ENCODE measurements around the gene FRA10AC1.

Gene FRA10AC1

DNA sequence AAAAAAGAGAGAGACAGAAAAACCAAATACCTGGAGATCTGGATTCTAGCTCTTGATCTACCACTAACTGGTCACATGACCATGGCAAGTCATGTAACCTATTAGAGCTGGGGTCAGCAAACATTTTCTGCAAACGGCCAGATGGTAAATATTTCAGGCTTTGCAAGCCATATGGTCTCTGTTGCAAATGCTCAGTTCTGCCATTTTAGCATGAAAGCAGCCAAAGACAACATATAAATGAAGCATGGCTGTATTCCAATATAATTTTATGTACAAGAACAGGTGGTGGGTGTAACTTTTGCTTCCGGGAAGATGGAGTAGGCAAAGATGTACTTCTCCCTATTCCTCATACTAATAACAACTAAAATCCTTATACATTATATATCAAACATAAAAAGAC is 6.7 kb downstream of the FRA10AC1 start:
- H3K4me3 ChIP-seq (ENCODE audit: control insufficient read depth, low read depth, low read length): no peak overlapping the region
- no peak for DNase-seq (ENCODE audit: low read depth)
- no peak for TF ChIP-seq CTCF (IDR thresholded peaks at IDR 0.05; ENCODE audit: control insufficient read depth, insufficient read depth, low read depth, low read length, missing control alignments)

GRCh38 chr10:93687737-93688136 is 14.7 kb downstream of the FRA10AC1 start:
- no peak overlapping the region for H3K4me3 ChIP-seq (ENCODE audit: control insufficient read depth, low read depth, low read length)
- no peak for DNase-seq (ENCODE audit: low read depth)
- TF ChIP-seq CTCF (IDR thresholded peaks at IDR 0.05; ENCODE audit: control insufficient read depth, insufficient read depth, low read depth, low read length, missing control alignments): no peak

GRCh38 chr10:93680412-93681047 is 21.9 kb downstream of the FRA10AC1 start:
- H3K4me3 ChIP-seq (ENCODE audit: control insufficient read depth, low read depth, low read length): no peak overlapping the region
- peak; percentile 34 for TF ChIP-seq CTCF (IDR thresholded peaks at IDR 0.05; ENCODE audit: control insufficient read depth, insufficient read depth, low read depth, low read length, missing control alignments)
- DNase-seq (ENCODE audit: low read depth): peak; percentile 4

DNA sequence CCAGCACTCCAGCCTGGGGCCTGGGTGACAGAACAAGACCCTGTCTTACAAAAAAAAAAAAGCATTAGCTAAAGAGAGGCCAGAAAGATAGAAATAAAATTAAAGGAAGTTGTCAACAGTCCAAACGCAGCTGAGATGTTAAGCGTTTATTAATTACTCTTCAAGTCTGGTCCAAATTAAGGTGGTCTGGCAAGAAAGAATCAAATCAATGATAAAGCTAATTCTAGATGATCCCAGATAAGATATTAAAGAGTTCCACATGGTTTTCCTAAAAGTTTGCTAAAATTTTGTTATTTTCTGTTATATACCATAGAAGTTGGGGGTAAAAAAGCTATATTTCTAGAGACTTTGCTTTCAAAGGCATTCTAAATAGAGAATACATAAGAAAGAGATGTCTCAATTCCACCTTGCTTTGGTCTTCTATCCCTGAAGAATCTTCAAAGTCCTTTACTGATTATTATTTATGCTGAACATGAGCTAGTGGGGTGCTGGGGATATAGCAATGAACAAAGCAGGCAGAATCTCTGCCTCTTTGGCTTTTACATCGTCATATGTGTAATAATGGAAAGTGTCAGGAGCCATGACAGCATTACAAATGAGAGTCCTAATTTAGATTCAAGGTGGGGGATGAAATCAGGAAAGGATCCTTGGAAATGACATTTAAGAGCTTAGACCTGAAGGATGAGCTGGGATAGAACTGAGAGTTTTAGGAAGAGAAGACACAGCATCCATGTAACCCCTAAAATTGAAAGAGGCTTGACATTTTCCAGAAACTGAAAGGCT is 23.4 kb downstream of the FRA10AC1 start:
- DNase-seq (ENCODE audit: low read depth): no peak
- TF ChIP-seq CTCF (IDR thresholded peaks at IDR 0.05; ENCODE audit: control insufficient read depth, insufficient read depth, low read depth, low read length, missing control alignments): no peak

GRCh38 chr10:93678386-93678785 is 24.0 kb downstream of the FRA10AC1 start:
- no peak for TF ChIP-seq CTCF (IDR thresholded peaks at IDR 0.05; ENCODE audit: control insufficient read depth, insufficient read depth, low read depth, low read length, missing control alignments)
- no peak overlapping the region for H3K4me3 ChIP-seq (ENCODE audit: control insufficient read depth, low read depth, low read length)
- no peak for DNase-seq (ENCODE audit: low read depth)

More for the DNA sequence above, 23.4 kb downstream of the FRA10AC1 start:
- no peak overlapping the region for H3K4me3 ChIP-seq (ENCODE audit: control insufficient read depth, low read depth, low read length)

DNA sequence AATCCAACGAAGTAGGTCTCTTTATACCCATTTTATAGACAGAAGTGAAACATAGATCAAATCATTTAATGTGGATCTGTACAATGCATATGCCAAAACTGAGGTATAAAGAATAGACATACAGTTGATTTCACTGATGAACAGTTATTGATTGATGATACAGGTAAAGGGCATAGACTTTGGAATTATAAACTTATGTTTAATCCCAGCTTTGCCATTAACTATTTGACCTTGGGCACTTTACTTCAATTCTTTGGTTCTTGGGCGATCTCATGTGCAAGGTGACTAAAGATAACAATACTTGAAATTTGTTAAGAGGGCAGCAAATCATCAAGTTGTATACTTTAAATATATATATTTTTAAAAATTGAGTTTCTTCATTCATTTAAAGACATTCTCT is 28.6 kb downstream of the FRA10AC1 start:
- DNase-seq (ENCODE audit: low read depth): no peak
- no peak for TF ChIP-seq CTCF (IDR thresholded peaks at IDR 0.05; ENCODE audit: control insufficient read depth, insufficient read depth, low read depth, low read length, missing control alignments)
- no peak overlapping the region for H3K4me3 ChIP-seq (ENCODE audit: control insufficient read depth, low read depth, low read length)

Measured in AG09309 (cell line).